GM20000 (cell line): ENCODE data around the gene FOXF1.

Experiments used
- DNase-seq: peaks from one replicate; pipeline ENCODE4 v3.0.0; 2012; ENCODE audit warnings: low spot score
- CTCF ChIP-seq: IDR thresholded peaks from 2 replicates; pipeline ENCODE4 v1.5.1; 2012; ENCODE audit warnings: mild to moderate bottlenecking, control low read depth; ENCODE audit errors: extremely low read depth, missing control alignments

Gene FOXF1

DNA sequence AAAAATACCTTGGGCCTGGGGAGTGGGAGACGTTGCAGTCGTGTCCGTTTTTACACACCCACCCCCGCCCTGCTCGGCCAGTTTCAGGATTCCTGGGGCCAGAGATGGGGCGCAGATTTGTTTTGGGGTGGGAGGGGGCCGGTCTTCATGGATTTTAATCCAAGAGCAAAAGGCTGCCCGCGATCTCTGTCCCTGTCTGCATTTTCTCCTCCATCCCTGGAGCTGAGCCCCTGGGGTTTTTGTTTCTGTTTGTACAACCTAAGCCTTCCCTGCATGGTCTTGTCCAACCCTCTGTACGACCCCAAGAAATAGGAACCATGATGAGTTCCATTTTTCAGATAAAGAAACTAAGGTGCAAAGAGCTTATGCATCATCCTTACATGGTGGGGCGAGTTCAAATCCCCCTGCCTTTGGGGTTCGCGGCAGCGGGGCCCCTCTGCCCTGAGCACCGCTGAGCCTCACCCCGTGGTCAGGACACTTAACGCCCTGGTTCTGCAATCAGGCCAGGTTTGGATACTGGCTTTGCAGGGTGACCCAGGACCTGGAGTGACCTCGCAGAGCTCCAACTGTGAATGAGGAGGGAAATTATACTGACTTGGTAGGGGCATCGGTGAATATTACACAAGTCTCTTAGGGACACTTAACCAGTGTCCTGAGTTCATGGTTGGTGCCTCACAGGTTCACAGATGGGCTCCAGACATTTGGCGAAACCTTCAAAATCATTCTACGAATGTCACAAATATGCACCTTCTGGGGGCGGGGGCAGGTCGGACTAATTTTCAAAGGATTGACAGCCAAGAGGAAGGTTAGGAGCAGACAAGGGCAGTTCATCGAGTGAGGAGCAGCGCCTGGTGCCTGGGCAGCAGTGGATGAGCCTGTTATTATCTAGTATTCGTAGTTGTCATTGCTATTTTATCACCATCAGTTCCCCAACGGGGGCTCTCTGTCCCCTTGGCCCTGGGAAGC, 4.1 kb upstream of the FOXF1 start:
- TF ChIP-seq CTCF = no peak
- no peak for DNase-seq

- TF ChIP-seq CTCF = no peak
- no peak for DNase-seq
Measured at GRCh38 chr16:86507173-86508027, 2.9 kb upstream of the FOXF1 start.

DNA sequence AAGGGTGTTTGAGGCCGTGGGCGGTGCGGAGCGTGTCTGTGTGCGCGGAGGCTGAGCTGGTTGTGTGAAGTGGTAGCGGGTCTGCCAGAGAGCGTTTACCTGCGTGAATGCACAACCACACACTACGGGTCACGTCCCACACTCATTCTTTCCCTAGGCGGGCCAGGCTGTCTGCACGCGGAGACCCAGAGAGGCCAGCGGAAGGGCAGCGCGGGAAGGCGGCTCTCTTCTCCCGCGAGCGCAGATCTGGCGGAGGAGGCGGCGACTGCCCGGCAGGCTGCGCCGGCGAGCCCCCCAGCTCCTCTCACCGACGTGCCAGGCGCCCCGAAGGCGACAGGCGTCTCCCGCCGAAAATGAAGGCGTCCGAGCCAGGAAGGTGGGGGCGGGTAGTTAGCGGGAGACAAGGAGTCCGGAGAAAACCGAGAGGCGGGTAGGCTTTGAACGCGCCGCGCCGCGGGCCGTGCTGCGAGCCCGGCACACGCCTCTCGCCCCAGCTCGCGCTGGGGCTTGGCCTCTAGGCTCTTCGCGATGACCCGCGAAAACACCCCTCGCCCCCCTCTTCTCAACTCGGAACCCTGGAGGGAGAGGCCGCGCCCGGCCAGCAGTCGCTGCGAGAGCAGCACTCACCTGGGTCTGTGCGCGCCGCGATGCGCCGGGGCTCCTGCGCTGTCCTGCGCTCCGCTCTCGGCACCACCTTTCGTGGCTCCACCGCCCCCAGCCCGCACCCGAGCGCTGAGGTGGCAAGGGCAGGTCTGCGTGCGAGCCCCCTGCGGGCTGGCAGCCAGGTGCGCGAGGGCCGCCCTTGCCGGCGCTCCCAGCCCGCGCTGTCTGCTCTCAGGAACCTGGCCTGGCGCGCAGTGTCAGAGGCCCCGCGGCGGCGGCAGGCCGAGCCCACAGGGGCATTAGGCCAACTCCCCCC, 2.0 kb upstream of the FOXF1 start:
- no peak for DNase-seq
- no peak for TF ChIP-seq CTCF

DNA sequence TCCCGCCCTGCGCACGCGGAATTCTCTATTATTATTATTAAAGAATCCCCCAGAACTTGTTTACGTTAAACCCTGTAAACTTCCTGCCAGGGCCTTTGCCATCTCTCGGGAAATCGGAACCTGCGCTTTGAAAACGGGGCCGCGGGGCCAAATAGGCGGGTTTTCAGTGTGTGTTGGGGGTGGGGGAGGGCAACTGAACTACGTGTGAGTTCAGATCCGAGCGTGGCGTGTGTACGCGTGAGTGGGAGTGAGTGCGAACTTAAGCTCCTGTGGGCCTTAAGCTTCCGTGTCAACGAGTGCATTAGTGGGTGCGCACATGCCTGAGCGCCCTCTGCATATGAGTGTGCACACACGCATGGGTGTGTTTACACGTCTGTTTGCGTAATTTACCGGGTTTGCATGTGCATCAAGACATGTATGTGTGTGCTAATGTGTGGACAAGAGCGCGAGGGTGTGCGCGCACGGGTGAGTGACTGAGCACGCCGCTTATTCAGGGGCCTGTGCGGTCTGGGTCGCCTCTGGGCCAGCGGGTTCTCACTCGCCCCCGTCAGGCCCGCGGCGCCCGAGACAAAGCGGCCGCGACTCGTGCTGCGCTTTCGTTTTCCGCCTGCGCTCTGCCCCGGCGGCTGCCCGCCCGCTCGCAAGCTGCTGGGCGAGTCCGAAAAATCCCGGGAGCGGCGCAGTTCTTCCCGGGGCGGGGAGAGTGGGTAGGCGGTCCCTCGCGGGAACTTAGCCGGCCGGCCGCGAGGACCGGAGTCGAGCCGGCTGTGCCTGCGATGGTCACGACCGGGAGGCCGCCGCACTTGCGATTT, 1.2 kb upstream of the FOXF1 start:
- DNase-seq = peak; percentile 75
- TF ChIP-seq CTCF = no peak

- DNase-seq = no peak
- no peak for TF ChIP-seq CTCF
Measured at GRCh38 chr16:86509759-86510464, 415 bp upstream of the FOXF1 start.
